ENCODE measurements around the gene PRDM16.

The PRDM16 gene

DNA sequence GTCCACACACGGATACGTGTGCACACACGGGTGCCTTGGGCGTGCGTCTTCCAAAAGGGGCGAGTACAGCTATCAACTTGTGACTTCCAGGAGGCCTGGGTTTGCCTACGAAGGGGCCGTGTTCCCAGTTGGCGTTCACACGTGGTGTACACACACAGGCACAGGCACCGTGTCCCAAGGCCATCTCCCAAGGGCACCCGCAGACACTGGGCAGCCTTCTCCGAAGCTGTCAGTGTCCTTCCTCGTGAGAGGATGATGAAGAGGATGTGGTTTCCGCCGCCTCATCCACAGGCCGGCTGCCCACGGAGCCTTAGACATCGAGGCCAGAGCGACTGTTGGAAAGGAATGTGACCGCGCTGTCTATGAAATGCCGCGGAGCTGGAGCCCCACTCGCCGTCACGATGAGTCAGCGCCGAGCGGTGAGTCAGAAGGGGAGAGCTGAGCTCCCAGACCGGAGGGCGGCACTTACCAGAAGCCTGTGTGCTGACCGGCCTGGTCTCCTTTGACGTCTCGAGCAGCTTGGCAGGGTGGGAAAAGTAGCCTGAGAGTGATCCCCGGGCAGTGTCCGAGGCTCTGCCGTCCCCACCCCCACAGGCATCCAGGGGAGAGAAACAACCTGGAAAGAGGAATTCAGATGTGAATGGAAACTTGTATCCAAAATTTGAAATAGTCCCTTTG lies 244.0 kb downstream of the PRDM16 start:
- DNase-seq: peak; percentile 91 to 95 (median 92)

DNA sequence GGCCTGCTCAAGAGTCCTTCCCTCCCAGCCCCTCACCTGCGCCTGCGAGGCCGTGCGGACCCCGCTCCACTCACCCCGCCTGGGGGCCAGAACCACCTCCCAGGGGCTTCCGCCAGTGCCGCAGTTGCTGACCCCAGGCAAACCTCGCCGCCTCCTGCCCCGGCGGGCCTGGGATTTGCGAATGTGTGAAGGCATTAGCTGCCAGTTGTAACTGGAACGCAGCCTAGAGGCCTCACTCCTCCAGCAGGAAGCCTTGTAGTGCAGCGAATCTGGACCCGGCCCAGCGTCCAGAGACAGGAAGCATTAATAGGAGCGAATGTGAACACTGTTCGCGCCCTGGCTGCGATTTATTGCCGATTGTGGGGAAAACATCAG lies 244.6 kb downstream of the PRDM16 start:
- peak in 1 of 4 experiments; percentile 4 for DNase-seq

DNA sequence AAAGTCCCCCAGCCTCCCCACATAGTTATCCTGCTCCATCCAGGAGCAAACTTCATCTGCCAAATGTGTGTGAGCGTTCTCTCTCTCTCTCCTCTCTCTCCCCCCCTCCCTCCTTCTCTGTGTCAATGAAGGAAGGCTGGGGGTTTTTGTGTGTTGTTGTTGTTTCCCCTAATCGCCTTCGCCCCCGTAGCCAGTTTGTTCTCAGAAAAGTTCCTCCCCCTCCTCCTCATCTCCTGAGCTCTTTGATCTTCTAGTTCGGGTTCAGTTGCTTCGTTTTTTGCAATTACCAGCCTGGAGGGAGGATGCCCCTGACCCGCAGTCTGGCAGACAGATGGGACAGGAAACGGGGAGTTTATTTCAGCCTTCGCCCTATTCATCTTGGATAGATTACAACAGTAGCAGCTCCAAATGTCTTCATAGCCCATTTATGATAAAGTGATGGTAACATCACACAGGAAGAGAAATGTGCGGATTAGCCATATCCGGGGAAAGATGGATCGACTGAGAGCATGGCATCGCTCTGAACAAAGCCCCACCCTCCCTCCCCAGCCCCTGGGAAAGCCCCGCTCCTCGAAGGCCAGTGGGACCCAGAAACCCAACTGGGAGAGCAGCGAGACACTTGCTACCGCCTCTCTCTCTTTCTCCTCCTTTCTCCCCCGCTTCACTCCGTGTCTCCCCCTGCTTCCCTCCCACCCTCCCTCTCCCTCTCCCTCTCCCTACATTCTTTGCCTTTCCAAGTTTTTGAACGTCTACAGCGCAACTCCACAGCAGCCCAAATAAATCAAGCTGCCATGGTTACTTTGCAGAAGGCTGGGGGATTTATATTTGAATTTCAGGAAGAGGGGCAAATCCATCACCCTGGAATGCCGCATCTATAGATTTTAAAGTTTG lies 245.7 kb downstream of the PRDM16 start:
- no peak for DNase-seq

DNA sequence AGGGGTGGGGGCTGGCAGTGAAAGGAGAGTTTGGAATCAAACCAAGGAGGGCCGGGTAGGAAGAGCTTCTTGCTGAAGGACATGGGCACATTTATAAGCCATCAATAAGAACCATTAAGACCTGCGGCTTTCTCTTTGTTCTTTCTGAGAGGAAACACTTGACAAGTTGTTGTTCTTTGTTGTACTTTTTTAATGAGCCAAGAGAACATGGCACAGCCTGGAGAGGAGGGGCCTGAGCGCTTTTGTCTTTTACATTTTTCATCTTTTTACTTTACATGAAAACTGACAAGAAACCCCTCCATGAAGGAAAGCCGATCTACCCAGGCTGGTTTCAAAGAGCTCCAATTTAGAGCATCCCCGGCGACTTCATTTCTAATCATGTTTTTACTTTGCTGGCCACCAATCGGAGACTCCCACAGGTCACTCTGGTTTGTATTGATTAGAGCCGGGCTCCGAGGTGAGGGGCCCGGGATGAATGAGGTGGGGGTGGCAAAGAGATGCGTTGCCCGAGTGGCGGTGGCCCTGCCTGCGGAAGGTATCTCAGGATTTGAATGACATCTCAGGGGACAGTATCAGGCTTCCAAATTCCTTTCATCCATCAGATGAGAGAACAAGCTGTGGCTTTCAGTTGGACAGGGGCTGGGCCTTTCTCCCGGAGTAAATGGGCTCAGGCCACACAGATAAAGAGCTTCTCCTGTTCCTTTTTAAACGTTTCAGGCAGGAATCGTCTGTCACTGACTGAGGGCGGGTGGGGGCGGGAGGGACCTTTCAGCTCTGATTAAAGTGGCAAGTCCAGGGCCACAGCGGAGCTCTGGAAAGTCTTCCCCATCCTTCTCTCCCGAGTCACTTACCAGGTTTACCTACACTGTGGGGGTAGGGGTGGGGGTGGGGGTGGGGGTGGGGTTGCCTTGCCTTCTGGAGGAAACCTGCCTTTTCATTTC lies 246.7 kb downstream of the PRDM16 start:
- no peak for DNase-seq

DNA sequence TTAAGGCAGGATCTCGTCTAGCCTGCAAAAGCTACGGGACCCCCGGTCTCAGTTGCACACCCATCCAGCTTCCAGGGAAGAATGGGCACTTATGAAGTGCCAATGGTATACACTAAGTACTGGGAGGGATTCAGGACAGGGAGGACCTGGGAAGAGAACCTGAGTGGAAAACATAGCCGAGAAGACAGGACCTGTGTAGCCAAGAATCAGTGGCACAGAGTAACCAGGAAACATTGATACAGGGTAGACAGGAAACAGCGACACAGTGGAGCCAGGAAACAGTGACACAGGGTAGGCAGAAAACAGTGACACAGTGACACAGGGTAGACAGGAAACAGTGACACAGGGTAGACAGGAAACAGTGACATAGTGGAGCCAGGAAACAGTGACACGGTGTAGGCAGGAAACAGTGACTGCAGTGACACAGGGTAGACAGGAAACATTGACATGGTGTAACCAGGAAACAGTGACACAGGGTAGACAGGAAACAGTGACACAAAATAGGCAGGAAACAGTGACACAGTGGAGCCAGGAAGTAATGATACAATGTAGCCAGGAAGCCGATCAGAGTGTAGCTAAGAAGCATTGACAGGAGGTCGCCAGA lies 247.4 kb downstream of the PRDM16 start:
- peak in 1 of 4 experiments; percentile 34 for DNase-seq

DNA sequence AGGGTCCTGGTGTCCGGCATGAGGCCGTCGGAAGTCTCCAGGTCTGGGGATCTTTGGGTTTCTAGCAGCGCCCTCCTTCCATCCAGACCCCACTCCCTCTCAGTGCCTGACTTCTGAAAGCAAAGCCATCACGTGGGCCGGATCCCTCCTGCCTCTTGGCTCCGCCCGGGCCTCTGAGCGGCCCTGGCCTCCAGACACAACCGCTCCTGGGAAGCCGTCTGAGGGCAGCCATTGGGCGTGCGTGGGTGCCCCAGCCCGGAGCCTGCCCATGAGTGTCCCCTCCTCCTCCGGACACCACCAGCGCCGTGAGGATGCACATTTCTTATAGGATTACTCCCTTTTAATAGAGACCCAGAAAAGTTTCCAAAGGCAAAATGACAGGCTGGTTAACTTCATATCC lies 248.5 kb downstream of the PRDM16 start:
- DNase-seq: no peak

DNA sequence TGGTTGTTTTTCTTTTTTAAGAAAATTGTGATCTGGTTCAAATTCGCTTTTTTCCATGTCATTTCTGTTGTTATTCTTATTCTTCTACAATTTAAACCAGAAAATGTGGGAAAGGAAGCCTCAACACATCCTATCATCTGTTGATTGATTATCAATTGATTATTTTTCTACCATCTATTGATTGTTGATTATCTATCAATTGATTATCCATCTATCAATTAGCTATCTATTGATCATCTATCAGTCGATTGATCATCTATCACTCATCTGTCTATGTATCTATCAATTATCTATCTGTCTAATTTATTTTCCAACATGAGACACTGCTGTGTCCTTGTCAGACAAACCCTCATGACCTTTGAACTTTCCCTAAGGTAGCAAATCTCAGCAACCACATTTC lies 249.3 kb downstream of the PRDM16 start:
- no peak for DNase-seq

DNA sequence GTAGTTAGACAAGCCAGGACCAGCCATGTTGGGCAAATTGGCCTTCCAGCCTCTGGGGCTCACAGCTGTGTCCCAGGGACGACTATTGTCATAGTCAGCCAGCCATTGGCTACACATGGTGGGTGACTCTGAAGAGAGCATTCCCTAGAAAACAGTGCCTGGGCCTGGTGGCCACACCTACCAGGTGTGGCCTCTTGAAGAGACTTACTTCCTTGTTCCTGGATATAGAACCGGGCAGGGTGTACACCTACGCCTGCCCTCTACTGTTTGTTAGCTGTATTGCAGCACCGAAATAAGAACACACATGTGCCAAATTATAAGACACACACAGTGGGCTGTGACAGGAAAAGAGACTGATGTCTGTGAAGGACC lies 250.9 kb downstream of the PRDM16 start:
- peak; percentile 47 to 72 (median 66) for DNase-seq

DNA sequence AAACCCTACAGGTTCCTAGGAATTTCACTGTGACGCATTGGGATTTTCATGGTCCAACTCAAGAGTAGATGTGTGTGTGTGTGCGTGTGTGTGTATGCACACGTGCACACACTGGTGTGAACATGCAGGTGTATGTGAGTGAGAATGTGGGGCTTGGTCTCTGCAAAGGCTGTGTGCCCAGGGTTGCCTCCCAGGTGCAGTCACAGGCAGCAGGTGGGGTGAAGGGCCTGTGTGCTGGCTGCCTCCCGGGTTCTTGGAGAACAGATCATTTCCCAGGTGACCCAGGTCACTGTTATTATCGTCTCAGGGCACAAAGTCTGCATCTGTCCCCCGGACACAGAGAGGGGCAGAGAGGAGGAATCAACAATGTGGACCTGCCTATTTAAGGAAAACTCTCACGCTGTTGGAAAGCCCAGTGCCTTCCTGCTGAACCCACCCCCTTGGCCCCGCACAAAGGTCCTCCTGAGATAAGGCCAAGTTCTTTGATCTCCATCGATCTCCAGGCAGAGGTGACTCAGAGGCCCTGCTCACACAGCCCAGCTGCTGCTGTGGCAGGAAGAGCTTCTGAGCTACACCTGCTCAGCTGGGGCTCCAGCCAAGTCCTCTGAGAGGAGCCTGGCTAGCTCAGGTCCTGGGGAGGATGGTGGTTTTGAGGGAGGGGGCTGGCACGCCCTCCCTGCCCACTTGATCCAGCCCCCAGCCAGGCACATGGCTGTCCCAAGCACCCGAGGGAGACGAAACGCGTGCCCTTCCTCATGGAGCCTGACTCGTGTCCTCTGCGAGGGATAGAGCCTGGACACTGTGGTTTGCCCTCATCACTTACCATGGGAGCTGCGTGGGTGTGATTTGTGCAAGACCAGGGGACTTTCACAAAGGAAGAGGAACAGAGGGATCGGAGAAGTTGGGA lies 251.5 kb downstream of the PRDM16 start:
- peak; percentile 79 to 92 (median 89) for DNase-seq

DNA sequence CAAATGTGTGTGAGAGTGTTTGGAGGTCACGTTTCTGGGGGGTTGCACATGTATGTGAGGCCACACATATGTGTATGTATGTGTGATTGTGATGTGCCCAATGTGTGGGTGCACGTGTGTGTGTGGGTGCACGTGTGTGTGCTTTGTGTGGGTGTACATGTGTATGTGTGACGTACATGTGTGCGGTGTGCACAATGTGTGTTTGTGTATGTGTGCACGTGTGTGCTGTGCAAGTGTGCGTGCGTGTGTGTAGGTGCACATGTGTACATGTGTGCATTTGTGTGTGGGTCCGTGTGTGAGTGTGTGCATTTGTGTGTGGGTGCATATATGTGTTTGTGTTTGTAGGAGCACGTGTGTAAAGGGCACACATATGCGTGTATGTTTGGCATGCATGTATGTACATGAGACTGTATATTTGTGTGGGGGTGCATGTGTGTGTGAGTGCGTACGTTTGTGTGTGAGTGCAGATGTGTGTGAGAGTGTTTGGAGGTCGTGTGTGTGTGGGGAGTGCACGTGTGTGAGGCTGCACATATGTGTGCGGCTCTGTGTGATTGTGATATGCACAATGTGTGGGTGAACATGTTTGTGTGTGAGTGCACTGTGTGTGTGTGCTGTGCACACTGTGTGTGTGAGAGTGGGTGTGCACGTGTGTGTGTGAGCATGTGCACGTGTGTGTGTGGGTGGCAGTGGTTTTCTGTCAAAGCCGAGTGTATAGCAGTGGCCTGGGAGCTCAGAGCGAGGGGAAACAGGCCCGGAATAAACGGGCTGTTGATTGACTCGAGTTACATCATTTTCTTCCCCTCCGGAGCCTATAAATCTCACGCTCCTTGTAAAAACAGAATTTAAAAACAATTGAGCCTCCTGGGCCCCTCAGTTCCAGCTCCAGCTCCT lies 252.8 kb downstream of the PRDM16 start:
- peak in 3 of 4 experiments; percentile 19 to 37 (median 26) for DNase-seq

DNA sequence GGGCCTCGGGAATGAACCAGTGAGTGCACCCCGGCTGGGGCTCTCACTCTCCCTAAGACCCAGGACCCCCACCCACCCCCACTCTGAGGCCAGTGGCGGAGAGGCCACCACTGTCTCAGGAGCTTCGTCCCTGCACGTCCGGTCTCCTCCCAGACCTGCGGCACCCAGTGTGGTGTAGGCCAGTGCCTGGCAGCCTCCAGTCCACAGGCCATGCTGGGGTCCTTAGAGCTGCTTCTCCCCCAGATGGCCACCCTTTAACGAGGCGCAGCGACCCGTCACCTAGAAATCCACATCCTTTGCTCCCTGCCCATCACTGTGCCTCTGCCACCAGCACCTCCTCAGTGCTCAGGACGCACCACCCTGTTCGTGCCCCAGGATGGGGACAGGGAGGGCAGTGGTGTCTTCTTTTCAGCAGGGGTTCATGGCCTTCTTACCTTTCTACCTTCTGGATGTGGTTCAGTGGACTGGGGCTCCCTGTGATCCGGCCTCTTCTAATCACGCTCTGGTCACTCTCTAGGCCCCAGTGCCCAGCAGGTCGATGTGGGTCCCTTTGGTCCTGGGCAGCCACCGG lies 253.5 kb downstream of the PRDM16 start:
- DNase-seq: no peak

DNA sequence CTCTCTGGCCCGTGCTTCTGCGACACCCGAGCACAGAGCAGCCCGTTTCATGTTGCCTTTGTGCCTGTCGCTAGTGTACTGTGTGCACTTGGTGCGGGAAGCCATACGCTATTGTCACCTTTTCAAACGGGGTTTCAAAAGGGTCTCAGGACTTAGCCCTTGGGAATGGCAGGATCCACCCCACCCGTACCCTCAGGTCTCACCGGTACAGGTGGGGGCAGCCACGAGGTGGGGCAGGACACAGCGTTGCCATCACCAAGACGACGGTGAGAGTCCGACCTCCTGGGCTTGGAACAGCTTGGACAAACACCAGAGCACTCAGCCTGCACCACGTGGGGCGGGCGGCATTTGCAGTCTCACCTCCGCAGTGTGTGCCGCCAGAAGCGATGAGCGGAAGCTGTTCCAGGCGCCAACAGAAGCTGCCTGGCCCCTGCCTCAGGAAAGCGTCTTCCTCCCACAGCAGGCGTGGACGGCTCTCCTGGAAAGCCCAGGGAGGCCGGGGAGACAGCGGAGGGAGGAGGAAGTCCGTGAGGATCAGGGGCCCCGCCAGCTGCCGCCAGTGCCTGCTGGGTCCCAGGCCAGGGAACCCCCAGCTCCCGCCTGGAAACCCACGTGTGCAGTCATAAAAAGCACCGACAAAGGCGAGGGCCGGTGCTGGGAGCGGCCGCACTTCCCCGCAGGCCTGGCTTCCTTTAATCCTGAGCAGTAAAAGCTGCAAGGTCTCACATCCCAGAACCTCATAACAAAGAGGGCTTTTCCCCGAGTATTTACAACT lies 254.2 kb downstream of the PRDM16 start:
- DNase-seq: peak in 3 of 4 experiments; percentile 13 to 26 (median 24)

DNA sequence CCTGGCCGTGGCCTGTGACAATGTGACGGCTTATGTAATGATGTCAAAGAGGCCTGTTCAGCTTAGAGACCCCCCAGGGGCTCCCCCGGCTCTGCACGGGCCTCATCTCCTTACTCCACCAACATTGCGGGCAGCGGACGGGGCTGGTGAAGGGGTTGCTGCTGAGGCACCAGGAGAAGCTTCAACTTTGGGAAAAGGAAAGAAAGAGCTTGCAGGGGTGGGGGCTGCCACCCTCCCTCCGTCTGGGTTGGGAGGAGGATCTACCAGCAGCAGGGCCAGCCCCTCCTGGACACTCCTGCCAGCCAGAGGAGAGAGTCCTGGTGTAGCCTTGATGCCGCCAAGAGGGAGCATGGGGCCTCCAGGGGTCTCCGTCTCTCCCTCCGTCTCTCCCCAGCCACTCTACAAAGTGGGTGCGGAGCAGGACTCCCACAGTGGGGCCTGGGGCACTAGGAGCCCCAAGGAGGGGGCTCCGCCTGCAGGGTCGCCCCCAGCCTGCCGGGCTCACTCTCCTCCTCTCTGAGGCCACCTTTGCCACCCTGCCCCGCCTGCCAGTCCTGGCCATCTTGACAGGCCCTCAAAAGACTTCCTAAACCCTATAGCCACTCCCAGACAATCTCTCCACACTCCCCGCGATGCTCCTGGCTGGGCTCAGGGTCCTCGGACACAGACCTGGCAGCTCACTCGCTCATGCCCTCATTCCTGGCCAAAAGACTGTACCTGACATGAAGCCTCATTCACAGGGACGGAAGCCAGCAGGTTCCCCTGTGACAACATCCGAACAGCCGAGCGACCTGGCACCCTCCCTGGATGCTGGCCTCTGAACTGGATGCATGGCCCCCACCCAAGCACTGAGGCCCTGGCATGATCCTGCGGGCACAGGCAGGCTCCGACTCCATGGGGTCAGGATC lies 255.0 kb downstream of the PRDM16 start:
- no peak for DNase-seq

DNA sequence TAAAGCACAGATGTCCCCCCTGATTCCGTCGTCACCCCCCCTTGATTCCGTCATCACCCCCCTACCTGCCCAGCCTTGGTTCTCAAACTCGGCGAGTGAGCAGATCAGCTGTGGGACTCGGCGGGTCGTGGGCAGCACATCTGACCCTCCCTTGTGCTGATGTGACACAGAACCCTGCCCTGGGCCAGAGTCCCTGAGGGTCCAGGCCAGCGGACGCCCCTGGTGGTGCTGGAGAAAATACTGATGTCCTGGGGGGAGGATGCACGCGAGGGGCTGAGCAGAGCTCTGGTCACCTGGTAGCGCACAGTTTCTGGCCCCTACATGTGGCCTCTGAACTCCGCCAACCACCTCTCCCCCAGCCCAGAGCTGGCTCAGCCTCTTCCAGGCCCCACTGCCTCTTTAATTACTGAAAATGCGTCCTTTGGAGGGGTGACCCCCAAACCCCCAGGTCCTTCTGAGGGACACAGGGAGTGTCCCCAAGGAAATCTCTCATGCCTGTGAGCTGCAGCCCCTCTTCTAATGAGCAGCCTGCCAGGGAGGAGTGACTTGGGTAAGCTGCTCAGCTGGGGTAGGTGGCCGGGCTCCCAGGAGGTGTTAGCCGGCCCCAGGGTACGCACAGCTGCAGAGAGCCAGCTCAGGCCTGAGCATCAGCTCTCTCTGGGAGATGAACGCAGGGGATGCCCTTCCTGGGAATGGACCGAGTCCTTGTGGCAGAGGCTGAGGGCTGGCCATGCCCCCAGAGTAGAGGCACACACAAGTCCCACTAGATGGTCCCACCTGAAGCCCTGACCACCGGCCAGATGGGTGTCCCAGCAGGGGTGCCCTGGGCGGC lies 255.9 kb downstream of the PRDM16 start:
- DNase-seq: no peak

DNA sequence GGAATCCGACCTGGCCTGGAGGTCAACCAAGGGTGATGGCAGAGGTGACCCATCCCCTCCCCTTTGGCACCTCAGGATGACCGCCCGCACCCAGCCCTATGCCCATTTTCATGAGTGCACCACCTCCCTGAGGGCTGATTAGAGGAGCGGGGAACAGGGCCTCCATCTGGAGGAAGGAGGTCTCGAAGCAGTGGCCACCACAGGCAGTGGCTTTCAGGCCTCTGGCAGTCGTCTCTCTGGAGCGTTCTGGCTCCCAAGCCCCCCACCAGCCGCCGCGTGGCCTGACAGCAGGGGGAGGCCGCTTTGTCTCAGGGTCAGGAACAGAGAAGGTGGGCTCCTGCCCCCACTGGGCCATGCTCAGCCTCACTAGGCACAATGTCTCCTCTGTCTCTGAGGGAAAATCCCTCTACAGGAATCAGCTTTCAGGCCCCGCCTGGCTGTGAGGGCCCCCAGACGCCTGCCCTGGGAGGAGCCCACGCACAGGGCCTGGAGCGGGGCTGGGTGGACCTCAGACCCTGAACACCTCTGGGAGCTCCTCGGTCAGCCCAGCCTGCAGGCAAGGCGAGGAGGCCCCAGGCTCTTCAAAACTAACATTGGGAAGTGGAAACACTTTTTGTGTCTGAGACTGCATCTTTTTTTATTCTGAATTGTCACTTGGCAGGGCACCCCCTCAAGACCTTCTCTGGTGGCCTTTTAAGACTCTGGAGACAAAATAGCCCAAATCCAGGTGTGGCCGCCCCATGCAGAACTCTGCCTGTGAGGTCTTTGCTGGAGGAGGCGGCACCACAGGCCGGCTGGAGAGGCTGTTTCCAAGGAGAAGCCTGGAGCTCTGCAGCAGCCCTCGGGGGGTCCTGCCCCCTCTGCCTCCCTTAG lies 257.7 kb downstream of the PRDM16 start:
- no peak for DNase-seq

DNA sequence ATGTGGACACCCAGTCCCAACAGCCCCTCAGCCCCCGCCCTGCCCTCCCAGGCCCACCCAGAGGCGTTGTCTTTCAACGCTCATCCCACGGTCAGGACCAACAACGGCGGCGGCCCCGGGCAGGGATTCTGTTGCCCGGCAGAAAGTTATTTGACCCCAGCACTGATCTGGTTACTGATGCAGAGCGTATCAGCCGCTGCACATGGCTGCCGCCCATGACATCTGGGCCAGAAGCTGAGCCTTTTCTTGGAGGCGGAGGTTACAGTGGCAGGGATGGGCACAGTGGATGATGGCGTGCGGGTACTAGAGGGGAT lies 258.3 kb downstream of the PRDM16 start:
- no peak for DNase-seq
